KOPT-K1 (cell line): Measurements from ENCODE around the gene HNRNPA1L2.
"Not testable (repeated sequence)": the region's sequence is repeated elsewhere in the genome, so short reads cannot be mapped to it uniquely, and the experiment has no call there.

Experiments used
- H3K27ac ChIP-seq: fragments of 200-600 bp; sonication (generic); 2 replicates; pipeline ENCODE4 v1.5.1; 2016; ENCODE audit warnings: antibody characterized with exemption, mild to moderate bottlenecking, low read depth, low read length; ENCODE audit not compliant: poor library complexity, severe bottlenecking
- H3K36me3 ChIP-seq: fragments of 200-600 bp; sonication (generic); 2 replicates; pipeline ENCODE4 v1.5.1; 2017; ENCODE audit warnings: antibody characterized with exemption, mild to moderate bottlenecking, low read length, moderate library complexity; ENCODE audit not compliant: insufficient read depth
- H3K9me3 ChIP-seq: fragments of 200-600 bp; sonication (generic); 2 replicates; pipeline ENCODE4 v1.5.1; 2017; ENCODE audit warnings: antibody characterized with exemption, low read length, mild to moderate bottlenecking; ENCODE audit not compliant: insufficient read depth, poor library complexity, severe bottlenecking

The HNRNPA1L2 gene

DNA sequence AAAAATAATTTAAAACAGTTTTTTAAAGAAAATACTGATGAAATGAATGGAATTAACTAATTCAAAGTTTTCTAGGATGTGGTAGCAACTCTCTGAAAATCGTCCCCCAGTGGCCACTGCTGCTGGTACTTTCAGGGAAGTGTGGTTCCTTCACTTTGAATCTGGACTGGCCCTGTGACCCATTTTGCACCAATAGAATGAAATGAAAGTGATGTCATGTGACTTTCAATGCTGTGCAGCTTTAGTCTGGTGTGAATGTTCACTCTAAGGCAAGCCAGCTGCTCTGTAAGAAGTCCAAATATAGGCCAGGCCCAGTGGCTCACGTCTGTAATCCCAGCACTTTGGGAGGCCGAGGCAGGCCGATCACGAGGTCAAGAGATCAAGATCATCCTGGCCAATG, 26.4 kb upstream of the HNRNPA1L2 start:
- no peak overlapping the region for H3K27ac ChIP-seq
- H3K9me3 ChIP-seq: no peaks in the 10 kb centered on the region
- no peaks in the 10 kb centered on the region for H3K36me3 ChIP-seq

DNA sequence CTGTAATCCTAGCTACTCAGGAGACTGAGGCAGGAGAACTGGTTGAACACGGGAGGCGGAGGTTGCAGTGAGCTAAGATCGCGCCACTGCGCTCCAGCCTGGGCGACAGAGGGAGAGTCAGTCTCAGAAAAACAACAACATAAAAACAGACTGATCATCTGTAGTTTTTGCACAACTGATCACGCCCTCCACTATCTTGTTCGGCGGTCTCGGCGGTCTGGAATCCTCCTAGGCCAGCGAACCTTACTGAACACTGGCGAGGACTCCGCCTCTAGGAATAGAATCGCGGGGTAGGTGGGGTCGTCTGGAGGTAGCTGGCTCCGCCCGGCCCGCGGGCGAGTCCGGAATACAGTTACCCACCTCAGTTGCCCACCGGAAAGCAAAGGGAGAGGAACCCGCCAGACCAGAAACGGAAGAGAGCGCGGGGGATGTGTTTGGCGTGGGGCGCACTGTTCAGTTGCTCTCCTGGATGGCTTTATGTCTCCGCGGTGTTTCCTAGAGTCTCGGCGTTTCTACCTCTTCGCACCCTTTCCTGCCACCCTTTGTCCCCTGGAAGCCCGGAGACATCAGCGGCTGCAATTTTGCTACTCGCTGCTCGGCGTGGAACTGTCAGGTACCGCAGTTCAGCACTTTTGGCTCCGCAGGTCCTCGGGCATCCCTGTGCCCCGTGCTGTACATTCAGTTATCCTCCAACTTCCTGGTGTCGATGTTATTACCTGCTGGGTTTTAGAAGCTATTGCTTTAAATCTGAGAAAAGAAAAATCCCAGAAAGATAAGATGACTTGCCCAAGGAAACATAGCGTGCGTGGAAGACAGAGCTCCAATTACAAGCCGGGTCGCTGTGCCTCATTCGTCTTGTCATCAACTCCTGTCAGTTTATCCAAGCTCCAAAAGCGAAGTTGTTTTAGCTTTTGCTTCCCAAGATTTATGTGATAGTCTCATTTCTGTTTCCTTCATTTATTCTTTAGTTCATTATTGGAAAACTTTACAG, 24.9 kb upstream of the HNRNPA1L2 start:
- Histone ChIP-seq H3K36me3 (peaks cover 5% of the 10 kb centered on the region; the same call in 1 of the 2 replicates), H3K27ac (peak overlapping the region; percentile 75), H3K9me3 (no peaks in the 10 kb centered on the region)

DNA sequence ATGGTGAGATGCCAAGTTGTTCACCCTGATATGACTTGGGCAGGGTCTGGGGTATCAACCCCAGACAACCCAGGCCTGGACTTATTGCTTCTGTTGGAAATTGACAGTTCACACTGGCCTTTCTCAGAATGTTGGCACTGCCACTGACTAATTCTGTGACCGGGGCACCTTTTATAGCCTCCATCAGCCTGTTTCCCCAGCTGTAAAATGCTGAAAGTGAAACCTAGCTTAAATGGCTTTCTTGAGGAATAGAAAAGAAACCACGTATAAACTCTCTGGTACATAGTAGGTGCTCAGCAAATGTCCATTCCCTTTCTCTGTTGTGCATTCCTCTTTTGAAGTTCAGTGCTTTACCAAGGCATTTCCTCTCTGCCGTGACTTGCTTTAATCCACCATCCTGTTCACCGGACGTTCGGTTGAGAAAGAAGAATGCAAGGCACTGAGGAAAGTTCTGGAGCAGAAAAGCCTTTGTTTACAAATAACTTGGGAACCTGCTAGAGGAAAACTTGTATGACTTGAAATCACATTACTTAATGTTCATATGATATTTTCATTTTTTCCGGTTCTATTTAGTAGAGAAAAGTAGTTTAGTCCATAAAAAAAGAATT, 11.0 kb upstream of the HNRNPA1L2 start:
- H3K9me3 ChIP-seq: not testable (repeated sequence)
- H3K36me3 ChIP-seq: peaks cover 78% of the 10 kb centered on the region

GRCh38 chr13:52638666-52639328, 3.4 kb upstream of the HNRNPA1L2 start:
- Histone ChIP-seq H3K27ac (no peak overlapping the region), H3K9me3 (no peaks in the 10 kb centered on the region), H3K36me3 (peaks cover 67% of the 10 kb centered on the region)

More for the DNA sequence above, 11.0 kb upstream of the HNRNPA1L2 start:
- not testable (repeated sequence) for H3K27ac ChIP-seq

DNA sequence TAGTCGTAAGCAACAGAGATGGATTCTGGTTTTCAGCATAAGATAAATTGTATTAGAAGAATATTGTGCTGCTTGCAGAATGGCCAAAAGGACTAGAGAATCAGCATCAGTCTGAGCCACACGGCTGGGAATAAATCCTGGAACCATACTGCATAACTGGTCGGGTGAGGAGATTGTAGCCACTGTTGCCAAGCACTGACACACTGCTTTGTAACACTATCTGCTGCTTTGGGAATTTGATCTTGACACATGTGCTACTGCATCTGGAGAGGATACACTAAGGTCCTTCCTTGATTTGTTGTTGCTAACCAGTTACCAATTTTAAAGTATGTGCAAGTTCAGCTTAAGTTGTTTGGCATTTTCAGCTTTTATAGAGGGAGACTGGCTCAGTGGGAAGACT, 1.9 kb downstream of the HNRNPA1L2 start:
- no peaks in the 10 kb centered on the region for H3K9me3 ChIP-seq
- peaks cover 52% of the 10 kb centered on the region for H3K36me3 ChIP-seq
- H3K27ac ChIP-seq: no peak overlapping the region

- Histone ChIP-seq H3K36me3 (peaks cover 43% of the 10 kb centered on the region), H3K27ac (no peak overlapping the region), H3K9me3 (no peaks in the 10 kb centered on the region)
Measured at GRCh38 chr13:52646967-52647366, 4.7 kb downstream of the HNRNPA1L2 start.

DNA sequence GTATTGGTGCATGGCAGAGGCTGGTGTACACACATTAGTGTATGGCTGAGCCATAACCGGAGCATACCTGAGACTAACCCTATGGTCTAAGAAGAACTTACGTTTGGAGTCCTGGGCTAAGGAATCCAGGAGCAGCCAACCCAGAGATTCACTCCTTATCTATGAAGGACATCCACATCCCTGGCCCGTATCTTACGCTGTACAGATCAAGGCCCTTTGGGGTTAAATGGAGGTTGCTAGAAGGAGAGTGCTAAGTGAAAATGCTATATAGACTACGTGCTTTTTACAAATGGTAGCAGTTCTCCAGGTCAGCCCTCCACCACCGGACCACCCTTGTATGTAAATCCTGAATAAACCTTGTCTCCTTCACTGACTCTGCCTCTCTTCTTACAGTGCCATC, 8.5 kb downstream of the HNRNPA1L2 start:
- Histone ChIP-seq H3K9me3 (no peaks in the 10 kb centered on the region), H3K36me3 (peaks cover 33% of the 10 kb centered on the region), H3K27ac (peak overlapping the region; percentile 98)

DNA sequence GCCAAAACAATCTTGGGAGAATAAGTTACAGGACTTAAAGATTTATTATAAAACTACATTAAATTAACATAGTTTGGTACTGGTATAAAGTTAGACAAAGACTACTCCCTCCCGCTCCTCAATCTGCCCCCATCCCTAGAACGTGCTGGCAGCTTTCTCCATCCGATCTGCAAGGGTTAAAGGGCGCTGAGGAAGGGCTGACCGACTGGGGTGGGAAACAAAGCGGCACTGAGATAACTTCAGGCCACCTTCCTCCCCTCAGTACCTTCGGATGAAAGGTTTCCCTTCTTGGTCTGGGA, 9.6 kb downstream of the HNRNPA1L2 start:
- Histone ChIP-seq H3K9me3 (no peaks in the 10 kb centered on the region), H3K27ac (peak overlapping the region; percentile 98), H3K36me3 (peaks cover 44% of the 10 kb centered on the region)

- peaks cover 49% of the 10 kb centered on the region for H3K36me3 ChIP-seq
- peak within 1 kb of the TSS; percentile 98 for H3K27ac ChIP-seq
- no peaks in the 10 kb centered on the region for H3K9me3 ChIP-seq
Measured at GRCh38 chr13:52652196-52652979, 10.2 kb downstream of the HNRNPA1L2 start, which contains the start of gene SUGT1. TSS of gene SUGT1 (plus strand) at chr13:52652836. CDS start at chr13:52652921, 85 bp downstream.

GRCh38 chr13:52652980-52653303, 10.7 kb downstream of the HNRNPA1L2 start:
- Histone ChIP-seq H3K36me3 (peaks cover 55% of the 10 kb centered on the region), H3K9me3 (no peaks in the 10 kb centered on the region), H3K27ac (peak overlapping the region; percentile 98)

DNA sequence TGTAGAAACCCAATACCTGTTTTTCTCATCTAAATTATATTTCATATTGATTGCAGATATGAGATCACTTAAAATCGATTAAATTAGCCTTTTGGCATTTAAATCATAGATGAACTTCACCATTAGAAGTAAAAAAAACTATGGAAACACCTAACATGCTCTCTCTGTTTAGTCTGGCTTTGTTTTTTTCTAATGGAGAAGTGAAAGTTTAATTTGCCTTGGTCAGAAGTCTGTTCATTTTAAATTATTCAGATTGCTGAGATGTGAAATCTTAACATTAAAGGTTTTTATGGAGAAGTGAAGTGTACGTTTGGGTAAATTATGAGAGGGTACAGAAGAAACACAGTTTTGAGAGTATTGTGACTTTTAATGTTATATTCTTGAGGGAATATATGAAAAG, 17.1 kb downstream of the HNRNPA1L2 start:
- Histone ChIP-seq H3K36me3 (peaks cover 94% of the 10 kb centered on the region), H3K27ac (no peak overlapping the region), H3K9me3 (no peaks in the 10 kb centered on the region)

GRCh38 chr13:52664272-52664671, 22.0 kb downstream of the HNRNPA1L2 start:
- H3K9me3 ChIP-seq: no peaks in the 10 kb centered on the region
- no peak overlapping the region for H3K27ac ChIP-seq
- H3K36me3 ChIP-seq: peaks cover 95% of the 10 kb centered on the region

GRCh38 chr13:52665325-52665724, 23.1 kb downstream of the HNRNPA1L2 start:
- Histone ChIP-seq H3K27ac (no peak overlapping the region), H3K36me3 (peaks cover 97% of the 10 kb centered on the region), H3K9me3 (no peaks in the 10 kb centered on the region)

GRCh38 chr13:52669677-52670076, 27.4 kb downstream of the HNRNPA1L2 start:
- H3K9me3 ChIP-seq: no peaks in the 10 kb centered on the region
- H3K27ac ChIP-seq: no peak overlapping the region
- H3K36me3 ChIP-seq: peaks cover 91% of the 10 kb centered on the region

- H3K9me3 ChIP-seq: no peaks in the 10 kb centered on the region
- H3K27ac ChIP-seq: no peak overlapping the region
- H3K36me3 ChIP-seq: peaks cover 91% of the 10 kb centered on the region
Measured at GRCh38 chr13:52670726-52671125, 28.5 kb downstream of the HNRNPA1L2 start.
